ENCODE measurements around the gene RBFOX2. TPM values are rescaled to one million over a fixed set of nuclear protein-coding genes. Genes with fewer than 3 reads are reported as not detected.
A peak's percentile ranks its signal among the peaks of the same experiment; 100 is the strongest.

The RBFOX2 gene
- total and polyA plus RNA-seq, 2 of the 13 experiments (the other 11 are each of a cell fraction or from before 2014, with no cell fraction given), result 37.3 to 40.4 TPM

DNA sequence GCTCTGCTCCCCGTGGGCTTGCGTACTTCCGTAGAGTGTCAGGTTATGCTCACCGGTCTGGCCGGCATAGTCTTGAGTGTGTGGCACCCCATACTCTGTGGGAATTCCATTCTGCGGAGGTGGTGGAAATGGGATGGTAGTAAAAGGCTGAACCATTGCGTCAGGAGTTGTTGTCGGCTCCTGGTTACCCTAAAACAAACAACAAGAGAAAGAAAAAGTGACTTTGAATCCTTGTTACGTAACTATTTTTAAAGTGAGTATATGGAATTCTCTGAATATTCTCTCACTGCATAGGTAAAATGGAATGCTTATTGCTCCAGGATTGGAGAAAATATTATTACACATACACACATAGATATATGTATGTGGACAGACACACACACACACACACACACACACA lies 218.8 kb downstream of the RBFOX2 start (continued):
- TF ChIP-seq MNT (IDR thresholded peaks at IDR 0.05) (no peak), STAT6 (CRISPR knock-in tag; IDR thresholded peaks at IDR 0.05; ENCODE audit: borderline replicate concordance) (no peak), PAF1 (CRISPR knock-in tag; IDR thresholded peaks at IDR 0.05) (no peak), KDM1A (CRISPR knock-in tag; IDR thresholded peaks at IDR 0.05) (no peak), NKX3-1 (CRISPR knock-in tag; IDR thresholded peaks at IDR 0.05) (no peak), SMAD9 (CRISPR knock-in tag; IDR thresholded peaks at IDR 0.05) (no peak), SALL2 (CRISPR knock-in tag; IDR thresholded peaks at IDR 0.05) (no peak), RERE (CRISPR knock-in tag; IDR thresholded peaks at IDR 0.05; ENCODE audit: low read depth) (no peak), ZNF18 (CRISPR knock-in tag; IDR thresholded peaks at IDR 0.05; ENCODE audit: insufficient replicate concordance) (no peak), GATAD2A (CRISPR knock-in tag; IDR thresholded peaks at IDR 0.05) (peak; percentile 60), ZNF850 (CRISPR knock-in tag; conservative IDR thresholded peaks at IDR 0.05) (no peak), EED (CRISPR knock-in tag; IDR thresholded peaks at IDR 0.05) (no peak), KMT2B (CRISPR knock-in tag; IDR thresholded peaks at IDR 0.05) (no peak), PRPF4 (IDR thresholded peaks at IDR 0.05; ENCODE audit: low read depth, low read length, poor library complexity, severe bottlenecking) (no peak), PAWR (CRISPR knock-in tag; IDR thresholded peaks at IDR 0.05; ENCODE audit: borderline replicate concordance) (no peak), ZNF251 (CRISPR knock-in tag; IDR thresholded peaks at IDR 0.05) (no peak), RAD21 (CRISPR knock-in tag; IDR thresholded peaks at IDR 0.05) (no peak), ZSCAN22 (CRISPR knock-in tag; IDR thresholded peaks at IDR 0.05) (no peak), GTF2F1 (IDR thresholded peaks at IDR 0.05; ENCODE audit: low read length) (no peak)
- TF ChIP-seq, protein P1, sequence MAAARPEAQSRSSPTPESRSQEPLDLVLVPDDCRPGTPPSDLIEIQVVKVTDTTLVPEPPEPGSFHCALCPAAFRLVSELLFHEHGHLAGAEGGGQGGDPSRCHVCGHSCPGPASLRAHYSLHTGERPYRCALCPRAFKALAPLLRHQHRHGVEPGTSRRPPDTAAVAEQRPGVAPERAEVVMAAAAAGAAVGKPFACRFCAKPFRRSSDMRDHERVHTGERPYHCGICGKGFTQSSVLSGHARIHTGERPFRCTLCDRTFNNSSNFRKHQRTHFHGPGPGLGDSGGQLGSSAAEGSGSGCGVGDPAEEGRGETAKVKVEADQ (CRISPR knock-in tag; IDR thresholded peaks at IDR 0.05; ENCODE audit: borderline replicate concordance), result no peak
